Heart left ventricle (tissue), 16 donors: ENCODE data around the gene SIN3A. TPM values are rescaled to one million over a fixed set of nuclear protein-coding genes. Genes with fewer than 3 reads are reported as not detected.

Source experiments
- ATAC-seq, 4 donors: fragments of 200-7000 bp; cut with Tn5 transposase; one replicate each; pipeline ENCODE4 v1.9.1; 2020 to 2022; ENCODE audit warnings: moderate library complexity in 4 of 4, mild to moderate bottlenecking in 3 of 4, moderate number of reproducible peaks in 1 of 4
- DNase-seq, 5 donors: peaks; one replicate each; pipeline ENCODE4 v3.0.0-alpha.2; 2020
- H3K27ac ChIP-seq, 12 donors: fragments of 200-600 bp; sonication (generic) in 4 of 12; one replicate each; pipeline versions ENCODE4 v1.5.0 to v1.8.0; 2016 to 2022; ENCODE audit warnings: mild to moderate bottlenecking in 2 of 12
- H3K27me3 ChIP-seq, 9 donors: fragments of 200-600 bp; sonication (generic) in 2 of 9; one replicate each; pipeline versions ENCODE4 v1.5.1 to v1.8.0; 2016 to 2022; ENCODE audit warnings: mild to moderate bottlenecking in 3 of 9
- H3K36me3 ChIP-seq, 9 donors: fragments of 200-600 bp; sonication (generic) in 2 of 9; one replicate each; pipeline versions ENCODE4 v1.5.0 to v1.8.0; 2018 to 2022; ENCODE audit warnings: mild to moderate bottlenecking in 2 of 9
- H3K4me1 ChIP-seq, 12 donors: fragments of 200-600 bp; sonication (generic) in 4 of 12; one replicate each; pipeline versions ENCODE4 v1.5.0 to v1.8.0; 2016 to 2022; ENCODE audit warnings: mild to moderate bottlenecking in 3 of 12
- H3K4me3 ChIP-seq, 12 donors: fragments of 200-600 bp; sonication (generic) in 4 of 12; one replicate each; pipeline versions ENCODE4 v1.5.0 to v1.8.0; 2017 to 2022; ENCODE audit warnings: mild to moderate bottlenecking in 9 of 12, moderate library complexity in 4 of 12
- H3K9me3 ChIP-seq, 12 donors: fragments of 200-600 bp; sonication (generic) in 4 of 12; one replicate each; pipeline versions ENCODE4 v1.5.0 to v1.8.0; 2016 to 2022; ENCODE audit warnings: mild to moderate bottlenecking in 1 of 12
- CTCF ChIP-seq, 12 donors: fragments of 200-600 bp; sonication (generic) in 4 of 12; IDR thresholded peaks; one replicate each; pipeline versions ENCODE4 v1.5.0 to v1.8.0; 2018 to 2022; ENCODE audit warnings: antibody characterized with exemption in 12 of 12, mild to moderate bottlenecking in 5 of 12
- POLR2A ChIP-seq, 2 donors: fragments of 450-650 bp; IDR thresholded peaks; one replicate each; pipeline ENCODE4 v1.6.1; 2017; ENCODE audit warnings: antibody characterized with exemption in 2 of 2, mild to moderate bottlenecking in 2 of 2, moderate library complexity in 2 of 2
- WGBS, 4 donors: extraction: QIAGEN DNeasy Blood & Tissue Kit in 2 of 4; methylation state at CpG; one replicate each; pipeline versions ENCODE4 v1.1.5 to v1.1.7; 2013 to 2018; 5-methylcytosine and 5-hydroxymethylcytosine counted together
- intact Hi-C, 10 donors: fragments of 100-400 bp; cut with DNase I; formaldehyde crosslinking; loops; one replicate each; pipeline versions ENCODE4 v1.11.1 to v1.14.2; 2022
- polyA plus RNA-seq, 2 donors: library from polyadenylated mRNA; stranded (reverse); fragments of 200-250 nt; gene quantifications; one replicate each; pipeline ENCODE4 v1.2.3, GENCODE V29; 2013
- total RNA-seq, 9 donors: library from RNA; depleted of rRNA in 2 of 9; stranded (reverse); fragments of >200 nt in 2 of 9; fragmentation: NEBNext Ultra II Directional in 3 of 9; extraction: Animal tissue kit (Norgen Biotek cat#: 25700) in 3 of 9; gene quantifications; one replicate each; pipeline versions ENCODE4 v1.1.0 to v1.2.4, GENCODE V29; 2016 to 2023
- donor health status: ischemic (EF 13 %, LVEDD 7.1; RV severe dilation, severe dysfunction).
- donor health status: healthy with polysubstance abuse.
- donor health status: DM: no; HTN: yes; CAD: no.
- donor health status: DM: no; HTN: no; CAD: no.
- donor health status: ischemic (EF 25% LVEDD 6.9; RV normal size, moderate dysfunction).
- donor health status: ischemic (EF 25% LVEDD 5.7; RV mildly dilated, moderate dysfunction).
- donor health status: healthy.
- donor health status: DM: yes; HTN: yes; CAD: no.
- donor health status: ischemic (EF 35%, LVEDD 5.7; RV mildly dilated, moderate dysfunction).
- donor health status: nonischemic (EF 11% LVEDD 7.7; RV severe dilation, severe dysfunction).
- donor health status: DM: yes; HTN: yes; CAD: no.
- donor health status: PGD.
- donor health status: ischemic (EF 29% LVEDD 5.4; RV normal size, mild dysfunction).
- donor health status: nonischemic (EF 23%, LVEDD 6.1; RV moderate dilation, normal function).

SIN3A gene
- total and polyA plus RNA-seq, 11 donors = 5.6 to 43.5 (median 31.3) TPM

- no peak for ATAC-seq
- H3K27ac ChIP-seq = no peak overlapping the region
- no peak overlapping the region for H3K4me3 ChIP-seq
- intact Hi-C loops = no loop called here
- peaks cover 0 to 12% (median 0%) of the 10 kb centered on the region in 12 donors for H3K4me1 ChIP-seq
- TF ChIP-seq CTCF (IDR thresholded peaks at IDR 0.05) (no peak), POLR2A (IDR thresholded peaks at IDR 0.05) (no peak)
- no peaks in the 10 kb centered on the region for H3K9me3 ChIP-seq
- WGBS, 4 donors = 93 to 95% (median 93%) methylated on average over 7 of the region's 7 CpGs
- no peak for DNase-seq
- peaks cover 0 to 59% (median 47%) of the 10 kb centered on the region in 9 donors for H3K36me3 ChIP-seq
- H3K27me3 ChIP-seq = no peaks in the 10 kb centered on the region
These were observed 21.2 kb downstream of the SIN3A start for GRCh38 chr15:75430259-75430658.

- DNase-seq (no peak), ATAC-seq (no peak)
- TF ChIP-seq CTCF (IDR thresholded peaks at IDR 0.05) = no peak
- TF ChIP-seq POLR2A (IDR thresholded peaks at IDR 0.05) = no peak
- no peaks in the 10 kb centered on the region for H3K27me3 ChIP-seq
- intact Hi-C loops = no loop called here
- no peak overlapping the region for H3K4me3 ChIP-seq
- no peak overlapping the region for H3K27ac ChIP-seq
- WGBS, 4 donors = 92 to 97% (median 94%) methylated on average over 3 of the region's 3 CpGs
- H3K36me3 ChIP-seq = peaks cover 0 to 68% (median 52%) of the 10 kb centered on the region in 9 donors
- H3K9me3 ChIP-seq = no peaks in the 10 kb centered on the region
- peaks cover 0 to 12% (median 0%) of the 10 kb centered on the region in 12 donors for H3K4me1 ChIP-seq
These were observed 23.3 kb downstream of the SIN3A start for GRCh38 chr15:75428152-75428551.

GRCh38 chr15:75425966-75426500, 25.5 kb downstream of the SIN3A start:
- ATAC-seq (no peak), DNase-seq (no peak)
- peaks cover 0 to 89% (median 74%) of the 10 kb centered on the region in 9 donors for H3K36me3 ChIP-seq
- peaks cover 0 to 4% (median 0%) of the 10 kb centered on the region in 12 donors for H3K4me1 ChIP-seq
- TF ChIP-seq CTCF (IDR thresholded peaks at IDR 0.05) = no peak
- TF ChIP-seq POLR2A (IDR thresholded peaks at IDR 0.05) = no peak
- H3K27ac ChIP-seq = no peak overlapping the region
- no peaks in the 10 kb centered on the region for H3K9me3 ChIP-seq
- intact Hi-C loops = no loop called here
- H3K27me3 ChIP-seq = no peaks in the 10 kb centered on the region
- H3K4me3 ChIP-seq = no peak overlapping the region
- WGBS, 4 donors = 70 to 83% (median 71%) methylated on average over 3 of the region's 3 CpGs

- peaks cover 0 to 92% (median 75%) of the 10 kb centered on the region in 9 donors for H3K36me3 ChIP-seq
- 88 to 97% (median 95%) methylated on average over 5 of the region's 5 CpGs for WGBS, 4 donors
- no peaks in the 10 kb centered on the region for H3K27me3 ChIP-seq
- H3K27ac ChIP-seq = no peak overlapping the region
- peaks cover 0 to 4% (median 0%) of the 10 kb centered on the region in 12 donors for H3K4me1 ChIP-seq
- ATAC-seq = no peak
- no peaks in the 10 kb centered on the region for H3K9me3 ChIP-seq
- no peak for DNase-seq
- no peak overlapping the region for H3K4me3 ChIP-seq
- no peak for TF ChIP-seq CTCF (IDR thresholded peaks at IDR 0.05)
- TF ChIP-seq POLR2A (IDR thresholded peaks at IDR 0.05) = no peak
- intact Hi-C loops = no loop called here
These were observed 28.9 kb downstream of the SIN3A start for GRCh38 chr15:75422554-75422953.
